Right lobe of liver (tissue), 6 donors: ENCODE measurements around the gene EBPL. TPM values are rescaled to one million over a fixed set of nuclear protein-coding genes. Genes with fewer than 3 reads are reported as not detected.

ENCODE experiments used
- ATAC-seq, 4 donors: fragments of 200-7000 bp; cut with Tn5 transposase; one replicate each; pipeline ENCODE4 v1.9.1; 2020; ENCODE audit warnings: mild to moderate bottlenecking in 4 of 4, moderate library complexity in 4 of 4
- DNase-seq, 3 donors: peaks; one replicate each; pipeline ENCODE4 v3.0.0-alpha.2; 2020
- H3K27ac ChIP-seq, 3 donors: fragments of 200-600 bp; one replicate each; pipeline ENCODE4 v1.8.0; 2022
- H3K27me3 ChIP-seq, 2 donors: fragments of 200-600 bp; one replicate each; pipeline ENCODE4 v1.8.0; 2022
- H3K36me3 ChIP-seq, 4 donors: fragments of 200-600 bp; sonication (generic) in 1 of 4; one replicate each; pipeline versions ENCODE4 v1.5.1 to v1.8.0; 2017 to 2022; ENCODE audit warnings: control low read depth in 1 of 4
- H3K4me1 ChIP-seq, 4 donors: fragments of 200-600 bp; sonication (generic) in 1 of 4; one replicate each; pipeline versions ENCODE4 v1.5.1 to v1.8.0; 2017 to 2022; ENCODE audit warnings: control low read depth in 1 of 4
- H3K4me3 ChIP-seq, 3 donors: fragments of 200-600 bp; one replicate each; pipeline ENCODE4 v1.8.0; 2022
- H3K9me3 ChIP-seq, 4 donors: fragments of 200-600 bp; sonication (generic) in 1 of 4; one replicate each; pipeline versions ENCODE4 v1.5.1 to v1.8.0; 2017 to 2022; ENCODE audit warnings: control low read depth in 1 of 4
- CTCF ChIP-seq, 4 donors: fragments of 200-600 bp in 3 of 4; fragments of 450-650 bp in 1 of 4; IDR thresholded peaks; one replicate each; pipeline versions ENCODE4 v1.5.1 to v1.8.0; 2016 to 2022; ENCODE audit warnings: antibody characterized with exemption in 4 of 4, mild to moderate bottlenecking in 2 of 4
- POLR2A ChIP-seq: fragments of 450-650 bp; IDR thresholded peaks from one replicate; pipeline ENCODE4 v1.6.1; 2017; ENCODE audit warnings: antibody characterized with exemption, mild to moderate bottlenecking
- WGBS: methylation state at CpG from one replicate; pipeline ENCODE4 v1.1.6; 2018; ENCODE audit warnings: low coverage, low lambda C conversion rate; ENCODE audit not compliant: insufficient coverage; ENCODE audit errors: missing lambda C conversion rate; 5-methylcytosine and 5-hydroxymethylcytosine counted together
- intact Hi-C, 2 donors: fragments of 100-400 bp; cut with DNase I; formaldehyde crosslinking; loops; one replicate each; pipeline versions ENCODE4 v1.11.2 to v1.14.1; 2022
- total RNA-seq, 6 experiments: library from RNA; depleted of rRNA in 2 of 6; stranded (reverse); fragments of >200 nt in 2 of 6; fragmentation: NEBNext Ultra II Directional in 3 of 6; extraction: Animal tissue kit (Norgen Biotek cat#: 25700) in 3 of 6; gene quantifications; one replicate each; pipeline versions ENCODE4 v1.1.0 to v1.2.4, GENCODE V29; 2016 to 2023
- donor health status: DM: no; HTN: yes; CAD: no.
- donor health status: DM: no; HTN: no; CAD: no.
- donor health status: DM: no; HTN: no; CAD: no.
- donor health status: DM: no; HTN: yes; CAD: no.
- donor health status: DM: no; HTN: yes; CAD: no.

EBPL gene
- total RNA-seq, 6 experiments from 2014 or later, result 45.1 to 95.2 (median 55.4) TPM

- H3K36me3 ChIP-seq, result peaks cover 0 to 7% (median 3%) of the 10 kb centered on the region in 4 donors
- WGBS, result 18% methylated on average over 1 of the region's 2 CpGs
- H3K9me3 ChIP-seq, result no peaks in the 10 kb centered on the region
- no peaks in the 10 kb centered on the region for H3K27me3 ChIP-seq
- TF ChIP-seq CTCF (IDR thresholded peaks at IDR 0.05), result no peak
- no peak for TF ChIP-seq POLR2A
- H3K4me1 ChIP-seq, result peaks cover 0 to 10% (median 2%) of the 10 kb centered on the region in 4 donors
- ATAC-seq (peak; percentile 11 to 67 (median 38)), DNase-seq (no peak)
- no peak overlapping the region for H3K4me3 ChIP-seq
- no peak overlapping the region for H3K27ac ChIP-seq
- intact Hi-C loops, result no loop called here
Observed at GRCh38 chr13:49667773-49668172, 23.5 kb downstream of the EBPL start.

- Histone ChIP-seq H3K27ac (no peak overlapping the region), H3K4me3 (no peak overlapping the region), H3K27me3 (no peaks in the 10 kb centered on the region), H3K4me1 (peaks cover 0 to 4% (median 0%) of the 10 kb centered on the region in 4 donors), H3K36me3 (peaks cover 0 to 28% (median 5%) of the 10 kb centered on the region in 4 donors), H3K9me3 (no peaks in the 10 kb centered on the region)
- intact Hi-C loops, result no loop called here
- ATAC-seq (no peak), DNase-seq (no peak)
- no peak for TF ChIP-seq POLR2A
- no peak for TF ChIP-seq CTCF (IDR thresholded peaks at IDR 0.05)
- 75% methylated on average over 4 of the region's 4 CpGs for WGBS
Observed at GRCh38 chr13:49664606-49665005, 26.7 kb downstream of the EBPL start.

GRCh38 chr13:49657241-49657641 is 34.0 kb downstream of the EBPL start:
- H3K9me3 ChIP-seq, result no peaks in the 10 kb centered on the region
- H3K36me3 ChIP-seq, result peaks cover 0 to 16% (median 2%) of the 10 kb centered on the region in 4 donors
- no peak for ATAC-seq
- no peak for TF ChIP-seq CTCF (IDR thresholded peaks at IDR 0.05)
- no peak for TF ChIP-seq POLR2A
- no peaks in the 10 kb centered on the region for H3K4me1 ChIP-seq
- H3K4me3 ChIP-seq, result no peak overlapping the region
- 86% methylated on average over 8 of the region's 9 CpGs for WGBS
- no peaks in the 10 kb centered on the region for H3K27me3 ChIP-seq
- no peak overlapping the region for H3K27ac ChIP-seq
- intact Hi-C loops, result loop anchor here in 1 of 2 donors (10.0 kb wide), 1 partner anchor 188 kb away; no protein-coding TSS in a partner anchor
- no peak for DNase-seq

GRCh38 chr13:49655906-49656305 is 35.4 kb downstream of the EBPL start:
- no peaks in the 10 kb centered on the region for H3K4me1 ChIP-seq
- H3K27ac ChIP-seq, result no peak overlapping the region
- intact Hi-C loops, result loop anchor here in 1 of 2 donors (10.0 kb wide), 1 partner anchor 189 kb away; no protein-coding TSS in a partner anchor
- no peak overlapping the region for H3K4me3 ChIP-seq
- no peaks in the 10 kb centered on the region for H3K27me3 ChIP-seq
- ATAC-seq (no peak), DNase-seq (no peak)
- no peaks in the 10 kb centered on the region for H3K9me3 ChIP-seq
- H3K36me3 ChIP-seq, result peaks cover 0 to 9% (median 2%) of the 10 kb centered on the region in 4 donors
- TF ChIP-seq CTCF (IDR thresholded peaks at IDR 0.05), result no peak
- TF ChIP-seq POLR2A, result no peak
- WGBS, result 88% methylated on average over 3 of the region's 3 CpGs

GRCh38 chr13:49654011-49654410 is 37.3 kb downstream of the EBPL start:
- intact Hi-C loops, result loop anchor here in 1 of 2 donors (10.0 kb wide), 1 partner anchor 191 kb away; no protein-coding TSS in a partner anchor
- no peak for ATAC-seq
- WGBS, result 89% methylated on average over 3 of the region's 3 CpGs

More at GRCh38 chr13:49654011-49654410, 37.3 kb downstream of the EBPL start:
- H3K27ac ChIP-seq, result no peak overlapping the region
- no peak overlapping the region for H3K4me3 ChIP-seq
- no peaks in the 10 kb centered on the region for H3K4me1 ChIP-seq
- DNase-seq, result no peak
- no peaks in the 10 kb centered on the region for H3K27me3 ChIP-seq
- no peaks in the 10 kb centered on the region for H3K9me3 ChIP-seq
- H3K36me3 ChIP-seq, result no peaks in the 10 kb centered on the region
- TF ChIP-seq CTCF (IDR thresholded peaks at IDR 0.05), result no peak
- TF ChIP-seq POLR2A, result no peak
